Hematopoietic multipotent progenitor cell treated with erythropoietin and hydrocortisone succinate and interleukin-3 and kit ligand, for 4 days (in vitro differentiated cells): ENCODE results near the gene ZNF579.
"Not testable (repeated sequence)": the region's sequence is repeated elsewhere in the genome, so short reads cannot be mapped to it uniquely, and the experiment has no call there.

ENCODE experiments used
- DNase-seq: peaks from one replicate; pipeline ENCODE4 v3.0.0-alpha.2; 2015

ZNF579 gene

DNA sequence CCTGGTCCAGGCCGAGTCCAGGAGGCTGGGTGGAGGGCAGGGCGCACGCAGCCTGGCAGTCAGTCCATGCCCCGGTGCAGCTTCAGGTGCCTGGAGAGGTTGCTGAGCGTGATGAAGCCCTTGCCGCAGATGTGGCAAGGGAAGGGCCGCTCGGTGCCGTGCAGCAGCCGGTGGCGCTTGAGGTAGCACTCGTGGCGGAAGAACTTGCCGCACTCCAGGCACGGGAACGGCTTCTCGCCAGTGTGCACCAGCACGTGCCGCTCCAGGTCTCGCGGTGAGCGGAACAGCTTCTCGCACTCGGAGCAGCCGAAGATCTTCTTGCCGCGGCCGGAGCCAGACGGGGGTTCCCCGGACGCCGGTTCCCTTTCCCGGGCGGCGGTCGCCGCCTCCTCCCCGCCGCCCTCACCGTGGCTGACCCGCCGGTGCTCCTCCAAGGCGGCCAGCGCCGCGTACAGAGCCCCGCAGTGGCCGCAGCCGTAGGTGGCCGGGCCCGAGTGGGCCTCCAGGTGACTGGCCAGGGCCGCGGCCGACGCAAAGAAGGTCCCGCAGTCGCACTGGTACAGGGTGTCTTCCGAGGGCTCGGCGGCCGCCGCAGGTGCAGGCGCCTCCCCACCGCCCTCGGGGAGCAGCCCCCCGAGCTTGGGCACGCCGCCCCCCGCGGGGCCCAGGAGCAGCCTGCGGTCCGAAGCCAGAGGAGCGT lies 11.9 kb upstream of the ZNF579 start:
- no peak for DNase-seq

DNA sequence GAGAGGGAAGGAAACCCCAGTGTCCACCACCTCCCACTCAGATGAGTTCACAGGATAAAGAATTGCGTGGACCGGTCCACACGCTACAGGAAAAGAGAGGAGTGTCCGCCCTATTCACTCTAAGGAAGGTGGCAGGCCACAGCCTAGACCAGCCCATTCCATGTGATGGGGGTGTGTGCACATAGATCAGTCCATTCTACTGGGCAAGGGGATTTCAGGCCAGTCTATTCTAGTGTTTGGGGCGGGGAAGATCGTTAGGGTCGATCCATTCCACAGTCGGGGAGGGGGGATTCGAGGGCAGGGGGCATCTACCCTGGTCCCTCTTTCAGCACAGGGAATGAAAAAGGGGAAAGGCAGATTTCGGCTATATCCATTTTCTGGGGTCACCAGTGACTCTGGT lies 10.9 kb upstream of the ZNF579 start:
- peak; percentile 40 for DNase-seq

DNA sequence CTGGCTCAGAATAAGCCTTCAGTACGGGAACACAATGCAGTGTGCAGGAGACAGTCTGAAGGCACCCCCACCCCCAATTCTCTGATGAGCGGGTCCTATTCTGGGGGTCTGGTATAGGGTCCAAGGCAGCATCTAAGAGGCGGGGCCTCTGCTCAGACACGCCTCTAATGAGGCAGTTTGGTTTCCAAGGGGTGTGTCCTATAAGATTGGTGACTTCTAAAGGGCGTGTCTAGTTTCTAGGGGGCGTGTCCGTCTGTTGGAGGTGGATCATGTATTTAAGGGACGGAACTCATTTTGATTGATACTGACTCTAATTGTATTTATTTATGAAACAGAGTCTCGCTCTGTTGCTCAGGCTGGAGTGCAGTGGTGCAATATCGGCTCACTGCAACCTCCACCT lies 10.0 kb upstream of the ZNF579 start:
- DNase-seq = peak; percentile 82

DNA sequence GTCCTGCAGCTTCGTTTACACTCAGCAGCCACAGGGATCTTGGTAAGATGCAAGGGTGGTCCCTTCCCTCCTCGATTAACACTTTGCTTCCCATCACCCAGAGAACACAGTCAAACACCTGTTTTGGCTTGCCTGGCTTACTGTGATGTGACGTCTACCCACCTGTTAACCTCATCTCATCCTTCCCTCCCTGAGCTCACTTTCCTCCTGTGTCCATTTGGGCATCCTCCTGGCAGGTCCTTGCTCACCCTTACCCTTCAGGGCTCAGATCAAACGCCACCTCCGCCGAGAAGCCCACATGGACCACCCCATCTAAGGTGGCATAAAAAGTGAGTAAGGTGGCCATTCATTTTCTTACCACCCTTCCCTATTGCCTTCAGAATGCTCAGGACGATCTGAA lies 9.5 kb upstream of the ZNF579 start:
- no peak for DNase-seq

DNA sequence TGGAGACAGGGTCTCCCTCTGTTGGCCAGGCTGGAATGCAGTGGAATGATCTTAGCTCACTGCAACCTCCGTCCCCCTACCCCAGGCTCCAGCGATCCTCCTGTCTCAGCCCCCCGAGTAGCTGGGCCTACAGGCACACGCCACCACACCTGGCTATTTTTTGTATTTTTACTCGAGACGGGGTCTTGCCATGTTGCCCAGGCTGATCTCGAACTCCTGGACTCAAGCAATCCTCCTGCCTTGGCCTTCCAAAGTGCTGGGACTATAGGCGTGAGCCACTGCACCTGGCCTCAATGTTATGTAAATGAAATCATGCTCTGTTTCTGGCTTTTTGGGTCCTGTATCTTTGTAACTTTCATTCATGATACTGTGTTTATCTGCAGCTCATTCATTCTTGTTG lies 8.1 kb upstream of the ZNF579 start:
- no peak for DNase-seq

DNA sequence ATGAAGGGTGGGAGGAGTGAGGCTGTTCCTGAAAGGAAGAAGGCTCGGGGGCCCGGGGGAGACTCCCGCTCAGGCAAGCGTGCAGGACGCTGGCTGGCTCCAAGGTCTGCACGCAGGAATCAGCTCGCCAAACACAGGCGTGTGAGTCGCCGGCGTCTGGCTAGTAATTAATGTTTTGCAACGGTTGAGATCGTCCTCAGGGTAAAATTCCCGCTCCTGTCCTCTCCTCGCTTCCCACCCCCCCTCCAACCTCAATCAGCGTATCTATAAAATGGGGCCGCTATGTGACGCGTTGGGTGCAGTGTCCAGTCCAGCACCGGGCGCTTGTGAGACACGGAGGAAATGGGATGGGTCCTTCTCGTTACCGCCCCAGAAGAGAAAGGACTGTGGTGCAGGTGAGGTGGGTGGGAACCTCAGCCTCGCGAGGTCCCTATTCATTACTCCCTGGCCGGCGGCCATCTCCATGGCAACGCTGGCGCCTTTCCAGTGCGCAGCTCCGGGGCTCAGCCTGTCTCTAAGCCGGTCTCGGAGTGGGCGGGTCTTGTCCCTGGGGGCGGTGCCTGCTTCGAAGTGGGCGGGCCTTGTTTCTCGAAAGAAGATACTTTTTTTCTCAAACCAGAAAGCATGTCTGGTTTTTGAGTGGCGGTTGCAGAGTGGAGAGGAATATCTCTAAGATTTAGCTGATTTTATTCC lies 6.5 kb upstream of the ZNF579 start:
- peak; percentile 96 for DNase-seq

DNA sequence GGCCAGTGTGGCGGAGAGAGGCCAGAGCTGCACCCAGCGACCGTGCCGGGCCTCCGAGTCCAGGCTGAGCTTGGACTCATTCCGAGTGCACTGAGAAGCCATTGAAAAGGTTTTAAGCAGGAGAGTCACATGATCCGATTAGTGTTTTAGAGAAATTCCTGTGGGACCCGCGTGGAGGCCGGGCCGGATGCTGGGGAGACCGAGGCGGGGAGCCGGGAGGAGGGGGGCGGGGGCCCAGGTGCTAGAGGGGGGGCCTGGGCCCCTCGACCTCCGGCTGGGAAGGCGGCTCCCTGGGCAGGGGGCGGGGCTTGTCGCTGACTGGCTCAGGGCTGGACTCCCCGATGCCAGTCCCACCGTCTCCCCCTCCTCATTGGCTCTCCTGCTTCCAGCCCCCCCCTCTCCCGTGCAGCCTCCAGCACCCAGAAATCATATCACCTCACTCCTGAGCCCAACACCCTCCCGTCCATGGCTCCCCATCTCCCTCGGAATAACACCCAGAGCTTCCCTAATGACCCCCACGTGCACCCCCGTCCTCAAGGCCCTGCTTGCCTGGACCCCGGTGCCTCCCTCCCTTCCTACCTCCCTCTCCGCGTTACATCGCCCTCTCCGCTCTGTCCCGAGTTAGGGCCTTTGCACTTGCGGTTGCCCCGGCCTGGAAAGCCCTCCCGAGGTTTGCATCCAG lies 5.2 kb upstream of the ZNF579 start:
- peak; percentile 60 for DNase-seq

DNA sequence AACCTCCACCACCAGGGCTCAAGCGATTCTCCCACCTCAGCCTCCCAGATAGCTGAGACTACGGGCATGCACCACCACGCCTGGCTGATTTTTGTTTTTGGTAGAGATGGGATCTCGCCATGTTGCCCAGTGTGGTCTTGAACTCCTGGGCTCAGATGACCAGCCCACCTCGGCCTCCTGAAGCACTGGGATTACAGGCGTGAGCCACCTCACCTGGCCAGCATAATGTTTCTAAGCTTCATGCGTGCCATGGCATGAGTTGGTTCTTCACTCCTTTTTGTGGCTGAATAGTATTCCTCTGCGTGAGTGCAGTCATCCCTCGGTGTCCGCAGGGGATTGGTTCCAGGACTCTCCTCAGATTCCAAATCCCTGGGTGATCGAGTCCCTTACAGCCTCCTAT lies 4.2 kb upstream of the ZNF579 start:
- no peak for DNase-seq

DNA sequence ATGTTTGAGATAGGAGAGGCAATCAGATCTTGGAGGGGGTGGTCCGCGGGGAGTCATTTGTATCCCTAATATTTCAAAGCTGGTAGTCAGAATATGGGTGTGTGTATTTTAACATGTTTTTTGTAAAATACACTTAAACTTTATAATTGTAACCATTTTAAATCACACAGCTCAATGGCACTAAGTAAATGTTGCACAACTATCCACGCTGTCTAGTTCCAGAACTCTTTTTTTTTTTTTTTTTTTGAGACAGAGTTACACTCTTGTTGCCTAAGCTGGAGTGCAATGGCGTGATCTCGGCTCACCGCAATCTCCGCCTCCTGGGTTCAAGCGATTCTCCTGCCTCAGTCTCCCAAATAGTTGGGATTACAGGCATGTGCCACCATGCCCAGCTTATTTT lies 3.2 kb upstream of the ZNF579 start:
- DNase-seq = not testable (repeated sequence)

DNA sequence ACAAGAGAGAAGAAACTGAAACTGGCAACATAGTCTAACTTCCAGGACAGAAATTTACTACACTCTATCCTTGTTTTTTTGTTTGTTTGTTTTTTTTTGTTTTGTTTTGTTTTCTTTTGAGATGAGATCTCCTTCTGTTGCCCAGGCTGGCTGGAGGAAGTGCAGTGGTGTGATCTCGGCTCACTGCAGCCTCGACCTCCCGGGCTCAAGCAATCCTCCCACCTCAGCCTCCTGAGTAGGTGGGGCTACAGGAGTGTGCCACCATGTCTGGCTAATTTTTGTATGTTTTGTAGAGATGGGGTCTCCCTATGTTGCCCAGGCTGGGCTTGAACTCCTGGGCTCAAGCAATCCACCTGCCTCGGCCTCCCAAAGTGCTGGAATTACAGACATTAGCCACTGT lies 1.6 kb upstream of the ZNF579 start:
- not testable (repeated sequence) for DNase-seq

DNA sequence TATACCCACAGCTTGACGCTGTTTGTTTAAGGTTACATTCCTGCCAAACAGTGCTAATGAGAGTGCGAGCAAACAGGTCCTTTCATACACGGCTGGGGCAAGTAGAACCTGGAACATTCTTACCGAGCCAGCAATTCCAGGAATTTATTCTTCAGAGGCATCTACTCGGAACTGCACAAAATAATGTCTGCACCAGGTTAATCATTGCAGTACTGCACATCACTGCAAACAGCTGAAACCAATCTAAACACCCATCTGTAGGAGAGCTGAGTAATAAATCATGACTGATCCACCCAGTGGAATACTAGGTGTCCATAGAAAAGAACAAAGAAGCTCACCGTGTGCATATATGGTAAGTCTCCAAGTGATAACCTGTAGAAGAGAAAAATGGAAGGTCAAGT lies 1.2 kb upstream of the ZNF579 start:
- DNase-seq = no peak

DNA sequence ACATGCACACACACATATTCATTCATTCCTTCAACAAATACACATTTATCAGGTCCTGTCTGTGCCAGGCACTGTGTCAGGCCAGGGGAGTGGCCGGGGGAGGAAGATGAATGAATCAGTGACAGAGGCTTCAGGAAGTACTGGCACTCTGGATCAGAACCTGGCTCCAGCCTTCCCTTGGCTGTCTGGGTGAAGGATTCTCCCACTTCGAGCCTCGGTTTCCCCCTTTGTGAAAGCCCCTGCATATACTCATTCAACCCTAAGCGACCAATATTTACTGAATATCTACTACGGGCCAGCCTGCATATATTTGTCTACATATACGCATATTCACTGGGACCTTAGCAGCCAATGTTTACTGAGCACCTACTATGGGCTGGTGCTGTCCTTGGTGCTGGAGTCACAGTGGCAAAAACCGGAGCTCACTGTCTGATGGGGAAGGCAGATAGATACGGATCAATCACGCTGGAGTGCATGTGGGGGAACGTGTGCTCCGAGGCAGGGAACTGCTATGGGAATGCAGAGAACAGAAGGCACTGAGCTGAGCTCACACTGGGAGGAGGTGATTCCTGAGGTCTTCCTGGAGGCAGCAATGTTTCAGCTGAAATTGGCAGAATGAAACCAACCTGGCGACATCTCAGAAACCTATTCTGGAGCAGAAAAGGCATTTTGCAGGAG lies 636 bp upstream of the ZNF579 start:
- peak; percentile 56 for DNase-seq

DNA sequence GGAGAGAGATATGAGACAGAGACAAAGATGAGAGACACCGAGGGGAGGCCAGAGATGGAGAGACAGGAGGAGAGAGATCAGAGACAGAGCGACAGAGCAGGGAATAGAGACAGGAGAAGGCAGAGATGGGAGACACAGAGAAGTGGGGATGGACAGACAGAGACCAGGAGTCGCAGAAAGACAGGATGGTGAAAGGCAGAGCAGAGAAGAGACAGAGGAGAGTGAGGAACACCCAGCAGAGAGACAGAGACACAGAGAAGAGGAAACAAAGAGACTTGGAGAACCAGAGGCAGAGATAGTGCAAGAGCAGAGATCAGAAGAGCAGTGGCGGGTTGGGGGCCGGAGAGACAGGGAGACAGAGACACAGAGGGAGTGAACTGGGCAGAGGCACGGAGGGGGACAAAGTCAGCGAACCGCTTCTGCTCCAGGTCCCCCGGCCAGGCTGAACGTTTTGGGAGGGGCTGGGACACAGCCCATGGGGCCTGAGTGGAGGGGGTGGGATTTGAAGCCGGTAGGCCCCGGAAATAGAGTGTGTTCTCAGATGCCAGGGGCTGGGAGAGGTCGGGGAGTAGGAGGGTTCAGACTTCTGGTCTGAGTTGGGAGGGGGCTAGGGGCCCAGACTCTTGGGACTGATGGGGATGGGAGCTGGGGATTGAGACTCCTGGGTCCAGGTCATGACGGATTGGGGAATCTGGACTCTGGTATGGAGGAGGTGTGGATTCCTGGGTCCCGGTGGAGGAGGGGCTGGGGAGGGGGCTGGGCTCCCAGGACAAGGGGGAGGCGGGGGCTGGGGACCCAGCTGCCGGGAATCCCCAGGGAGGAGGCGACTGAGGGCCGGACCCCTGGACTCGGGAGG lies 654 bp downstream of the ZNF579 start:
- DNase-seq = peak; percentile 56

DNA sequence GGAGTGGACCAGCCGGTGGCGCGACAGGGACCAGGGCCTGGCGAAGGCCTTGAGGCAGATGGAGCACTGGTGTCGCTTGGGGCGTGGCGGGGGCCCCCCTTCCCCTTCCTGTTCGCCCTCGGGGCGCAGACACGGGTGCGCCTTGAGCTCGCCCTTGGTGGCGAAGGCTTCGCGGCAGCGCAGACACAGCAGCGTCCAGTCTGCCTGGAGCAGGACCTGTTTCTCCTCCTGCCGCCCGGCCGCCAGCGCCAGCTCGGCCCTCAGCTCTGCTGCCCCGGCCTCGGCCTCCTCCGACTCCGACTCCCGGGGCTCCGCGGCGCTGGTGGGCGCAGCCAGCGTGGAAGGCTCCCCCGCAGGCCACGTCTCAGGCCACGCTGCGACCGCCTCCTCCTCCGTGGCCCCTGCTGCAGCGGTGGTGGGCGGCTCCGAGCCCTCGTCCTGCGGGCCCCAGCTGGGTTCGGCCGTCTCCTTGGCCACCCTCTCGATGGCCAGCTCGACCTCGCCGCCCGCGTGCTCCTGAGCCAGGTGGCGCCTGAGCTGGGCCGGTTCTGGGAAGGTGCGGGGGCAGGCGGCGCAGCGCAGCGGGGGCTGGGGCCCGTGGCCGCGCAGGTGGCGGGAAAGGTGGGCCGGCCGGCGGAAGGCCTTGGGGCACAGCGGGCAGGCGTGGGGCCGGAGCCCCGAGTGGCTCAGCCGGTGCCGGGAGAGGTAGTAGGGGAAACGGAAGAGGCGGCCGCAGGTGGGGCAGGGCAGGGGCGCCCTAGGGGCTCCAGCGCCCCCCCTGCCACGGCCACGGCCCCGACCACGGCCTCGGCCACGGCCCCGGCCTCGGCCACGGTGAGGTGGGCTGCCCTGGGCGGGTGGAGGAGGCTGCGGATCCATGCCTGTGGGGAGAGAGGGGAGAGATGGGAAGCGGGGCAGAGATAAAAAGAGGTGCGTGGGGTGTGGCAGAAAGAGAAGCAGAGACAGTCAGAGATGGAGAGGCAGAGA lies 1.6 kb downstream of the ZNF579 start:
- DNase-seq = no peak

DNA sequence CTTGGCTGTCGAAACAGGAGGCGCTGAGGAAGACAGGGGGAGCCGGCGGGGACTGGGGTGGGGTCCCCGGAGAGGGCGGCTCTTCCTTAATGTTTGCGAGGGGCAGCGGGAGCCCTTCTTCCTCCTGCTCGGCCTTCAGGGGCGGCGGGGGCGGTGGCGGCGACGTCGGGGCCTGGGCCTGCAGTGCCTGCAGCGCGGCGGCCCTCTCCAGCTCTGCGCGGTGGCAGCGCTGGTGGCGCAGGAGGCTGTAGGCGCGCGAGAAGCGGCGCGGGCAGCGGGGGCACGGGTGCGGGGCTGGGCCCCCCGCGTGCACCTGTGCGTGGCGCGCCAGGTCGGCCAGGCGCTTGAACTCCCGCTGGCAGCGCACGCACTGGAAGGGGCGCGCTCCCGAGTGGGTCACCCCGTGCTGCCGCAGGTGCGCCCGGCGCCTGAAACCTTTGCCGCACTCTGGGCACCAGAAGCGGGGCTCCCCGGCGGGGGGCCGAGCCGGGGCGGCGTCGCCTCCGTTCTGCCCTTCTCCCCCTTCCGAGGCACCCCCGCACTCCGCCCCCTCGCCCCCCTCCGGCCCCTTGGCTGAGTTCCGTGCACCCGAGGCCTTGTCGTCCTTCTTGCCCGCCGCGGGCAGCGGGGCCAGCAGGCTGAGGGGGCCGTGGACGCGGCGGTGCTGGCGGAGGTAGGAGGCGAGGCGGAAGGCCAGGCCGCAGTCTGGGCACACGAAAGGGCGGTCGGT lies 2.5 kb downstream of the ZNF579 start:
- DNase-seq = no peak

DNA sequence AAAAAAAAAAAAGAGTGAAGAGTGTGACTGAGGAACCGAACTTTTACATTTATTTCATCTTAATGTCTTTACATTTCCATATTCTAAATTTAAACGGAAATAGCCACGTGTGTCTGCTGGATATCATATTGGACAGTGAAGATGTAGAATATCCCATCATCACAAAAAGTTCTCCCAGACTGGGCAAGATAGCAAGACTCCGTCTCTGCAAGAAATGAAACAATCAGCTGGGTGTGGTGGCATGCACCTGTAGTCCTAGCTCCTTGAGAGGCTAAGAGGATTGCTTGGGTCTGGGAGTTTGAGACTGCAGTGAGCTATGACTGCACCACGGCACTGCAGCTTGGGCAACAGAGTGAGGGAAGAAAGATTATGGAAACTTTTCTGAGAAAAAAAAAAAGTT lies 3.9 kb downstream of the ZNF579 start:
- no peak for DNase-seq

DNA sequence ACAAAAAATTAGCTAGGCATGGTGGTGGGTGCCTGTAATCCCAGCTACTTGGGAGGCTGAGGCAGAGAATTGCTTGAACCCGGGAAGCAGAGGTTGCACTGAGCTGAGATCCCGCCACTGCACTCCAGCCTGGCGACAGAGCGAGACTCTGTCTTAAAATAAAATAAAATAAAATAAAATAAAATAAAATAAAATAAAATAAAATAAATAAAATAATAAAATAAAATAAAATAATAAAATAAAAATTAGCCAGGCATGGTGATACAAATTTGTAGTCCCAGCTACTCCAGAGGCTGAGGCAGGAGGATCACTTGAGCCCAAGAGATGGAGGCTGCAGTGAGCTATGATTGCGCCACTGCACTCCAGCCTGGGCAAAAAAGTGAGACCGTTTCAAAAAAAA lies 6.7 kb downstream of the ZNF579 start:
- not testable (repeated sequence) for DNase-seq

DNA sequence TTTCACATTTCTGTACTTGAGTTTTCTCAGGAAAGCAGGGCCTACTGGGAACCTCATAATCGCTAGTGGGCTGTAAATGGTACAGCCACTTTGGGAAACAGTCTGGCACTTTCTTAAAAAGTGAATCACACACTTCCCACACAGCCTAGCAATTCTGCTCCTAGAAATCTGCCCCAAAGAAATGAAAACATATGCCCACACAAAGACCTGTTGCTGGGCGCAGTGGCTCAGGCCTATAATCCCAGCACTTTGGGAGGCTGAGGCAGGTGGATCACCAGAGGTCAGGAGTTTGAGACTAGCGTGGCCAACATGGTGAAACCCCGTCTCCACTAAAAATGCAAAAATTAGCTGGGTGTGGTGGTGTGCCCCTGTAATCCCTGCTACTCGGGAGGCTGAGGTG lies 11.2 kb downstream of the ZNF579 start:
- not testable (repeated sequence) for DNase-seq

DNA sequence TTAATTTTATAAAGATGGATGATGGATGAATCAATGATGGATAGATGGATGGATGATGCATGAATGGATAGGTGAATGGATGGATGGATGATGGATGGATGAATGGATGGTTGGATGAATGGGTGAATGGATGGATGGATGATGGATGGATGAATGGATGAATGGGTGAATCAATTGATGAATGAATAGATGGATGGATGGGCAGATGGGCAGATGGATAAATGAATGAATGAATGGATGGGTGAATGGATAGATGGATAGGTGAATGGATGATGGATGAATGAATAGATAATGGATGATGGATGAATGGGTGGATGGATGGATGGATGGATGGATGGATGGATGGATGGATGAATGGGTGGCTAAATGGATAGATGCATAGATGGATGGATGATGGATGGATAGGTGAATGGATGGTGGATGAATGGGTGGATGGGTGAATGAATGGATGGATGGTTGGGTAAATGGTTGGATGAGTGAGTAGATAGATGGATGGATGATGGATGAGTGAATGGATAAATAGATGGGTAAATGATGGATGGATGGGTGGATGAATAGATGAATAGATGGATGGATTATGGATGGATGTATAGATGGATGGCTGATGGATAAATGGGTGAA lies 12.8 kb downstream of the ZNF579 start:
- no peak for DNase-seq

DNA sequence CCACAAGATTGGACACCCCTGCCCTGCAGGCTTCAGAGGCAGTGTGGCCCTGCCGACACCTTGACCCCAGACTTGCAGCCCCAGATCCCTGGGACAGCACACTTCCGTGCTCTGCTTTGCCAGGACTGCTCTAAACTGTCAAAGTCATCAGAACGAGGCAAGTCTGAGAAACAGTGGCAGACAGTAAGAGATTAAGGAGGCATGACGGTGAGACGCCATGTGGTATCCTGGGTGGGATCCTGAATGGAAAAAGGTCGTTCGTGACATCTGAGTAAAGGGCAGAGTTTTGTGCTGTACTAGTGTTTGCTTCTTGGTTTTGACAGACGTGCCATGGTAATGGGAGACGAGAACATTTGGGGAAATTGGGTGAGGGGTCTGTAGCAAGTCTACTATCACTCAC lies 13.8 kb downstream of the ZNF579 start:
- DNase-seq = no peak
